Heart left ventricle (tissue), 13 donors: ENCODE results near the gene SGK2.

Source experiments
- POLR2A ChIP-seq, 2 donors: fragments of 450-650 bp; IDR thresholded peaks; one replicate each; pipeline ENCODE4 v1.6.1; 2017; ENCODE audit warnings: antibody characterized with exemption in 2 of 2, mild to moderate bottlenecking in 2 of 2, moderate library complexity in 2 of 2
- TF ChIP-seq, protein P1 (sequence below), 12 donors: fragments of 200-600 bp; sonication (generic) in 4 of 12; IDR thresholded peaks; one replicate each; pipeline versions ENCODE4 v1.5.0 to v1.8.0; 2018 to 2022; ENCODE audit warnings: antibody characterized with exemption in 12 of 12, mild to moderate bottlenecking in 5 of 12
- donor health status: ischemic (EF 13 %, LVEDD 7.1; RV severe dilation, severe dysfunction).
- donor health status: DM: no; HTN: yes; CAD: no.
- donor health status: DM: no; HTN: no; CAD: no.
- donor health status: ischemic (EF 25% LVEDD 6.9; RV normal size, moderate dysfunction).
- donor health status: ischemic (EF 25% LVEDD 5.7; RV mildly dilated, moderate dysfunction).
- donor health status: ischemic (EF 35%, LVEDD 5.7; RV mildly dilated, moderate dysfunction).
- donor health status: nonischemic (EF 11% LVEDD 7.7; RV severe dilation, severe dysfunction).
- donor health status: DM: yes; HTN: yes; CAD: no.
- donor health status: PGD.
- donor health status: ischemic (EF 29% LVEDD 5.4; RV normal size, mild dysfunction).
- donor health status: nonischemic (EF 23%, LVEDD 6.1; RV moderate dilation, normal function).

DNA sequence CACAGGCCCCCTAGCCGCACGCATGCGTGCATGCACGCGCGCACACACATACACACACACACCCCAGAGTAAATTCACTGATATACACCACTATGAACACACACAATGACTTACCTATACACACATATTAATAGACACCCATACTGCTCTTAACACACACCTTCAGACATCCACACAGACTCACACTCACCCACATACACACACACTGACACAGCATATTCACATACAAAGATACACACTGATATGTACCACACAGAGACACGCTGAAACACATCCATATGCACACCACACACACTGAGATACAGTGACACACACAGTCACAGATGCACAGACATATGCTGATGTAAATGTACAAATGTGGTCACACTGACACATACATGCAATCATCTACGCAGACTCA, 5.6 kb downstream of the SGK2 start:
- TF ChIP-seq, protein P1, sequence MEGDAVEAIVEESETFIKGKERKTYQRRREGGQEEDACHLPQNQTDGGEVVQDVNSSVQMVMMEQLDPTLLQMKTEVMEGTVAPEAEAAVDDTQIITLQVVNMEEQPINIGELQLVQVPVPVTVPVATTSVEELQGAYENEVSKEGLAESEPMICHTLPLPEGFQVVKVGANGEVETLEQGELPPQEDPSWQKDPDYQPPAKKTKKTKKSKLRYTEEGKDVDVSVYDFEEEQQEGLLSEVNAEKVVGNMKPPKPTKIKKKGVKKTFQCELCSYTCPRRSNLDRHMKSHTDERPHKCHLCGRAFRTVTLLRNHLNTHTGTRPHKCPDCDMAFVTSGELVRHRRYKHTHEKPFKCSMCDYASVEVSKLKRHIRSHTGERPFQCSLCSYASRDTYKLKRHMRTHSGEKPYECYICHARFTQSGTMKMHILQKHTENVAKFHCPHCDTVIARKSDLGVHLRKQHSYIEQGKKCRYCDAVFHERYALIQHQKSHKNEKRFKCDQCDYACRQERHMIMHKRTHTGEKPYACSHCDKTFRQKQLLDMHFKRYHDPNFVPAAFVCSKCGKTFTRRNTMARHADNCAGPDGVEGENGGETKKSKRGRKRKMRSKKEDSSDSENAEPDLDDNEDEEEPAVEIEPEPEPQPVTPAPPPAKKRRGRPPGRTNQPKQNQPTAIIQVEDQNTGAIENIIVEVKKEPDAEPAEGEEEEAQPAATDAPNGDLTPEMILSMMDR (IDR thresholded peaks at IDR 0.05), result no peak
- TF ChIP-seq POLR2A (IDR thresholded peaks at IDR 0.05), result no peak
